SK-N-SH treated with all-trans-retinoic acid at 6 μM for 48 hours (cell line): ENCODE results near the gene RFNG.

Source experiments
- ATAC-seq: fragments of 200-7000 bp; cut with Tn5 transposase; 3 replicates; pipeline ENCODE4 v1.9.1; 2020; ENCODE audit warnings: mild to moderate bottlenecking, moderate library complexity
- ARNTL ChIP-seq: fragments of 450-650 bp; formaldehyde crosslinking; IDR thresholded peaks from 2 replicates; pipeline ENCODE4 v1.5.0; 2020; ENCODE audit warnings: low read depth, mild to moderate bottlenecking, moderate library complexity, borderline replicate concordance
- BACH2 ChIP-seq: fragments of 250-450 bp; sonication (Bioruptor Pico); IDR thresholded peaks from 2 replicates; pipeline ENCODE4 v1.9.0; 2021; ENCODE audit warnings: mild to moderate bottlenecking, borderline replicate concordance
- CREB5 ChIP-seq: fragments of 250-450 bp; sonication (Bioruptor Pico); IDR thresholded peaks from 2 replicates; pipeline ENCODE4 v1.5.1; 2020; ENCODE audit warnings: low read depth, mild to moderate bottlenecking, moderate library complexity
- CSDC2 ChIP-seq: fragments of 250-450 bp; sonication (Bioruptor Pico); IDR thresholded peaks from 2 replicates; pipeline ENCODE4 v1.5.0; 2020; ENCODE audit warnings: mild to moderate bottlenecking, moderate library complexity
- ESRRG ChIP-seq: fragments of 250-450 bp; sonication (Bioruptor Pico); IDR thresholded peaks from 2 replicates; pipeline ENCODE4 v1.6.1; 2021; ENCODE audit warnings: mild to moderate bottlenecking
- GLIS3 ChIP-seq: fragments of 250-450 bp; sonication (Bioruptor Pico); IDR thresholded peaks from 2 replicates; pipeline ENCODE4 v1.5.0; 2020; ENCODE audit warnings: mild to moderate bottlenecking, moderate library complexity
- ISL1 ChIP-seq: fragments of 250-450 bp; sonication (Bioruptor Pico); IDR thresholded peaks from 2 replicates; pipeline ENCODE4 v2.1.2; 2022; ENCODE audit warnings: mild to moderate bottlenecking, moderate library complexity
- OSR1 ChIP-seq: fragments of 250-450 bp; sonication (Bioruptor Pico); IDR thresholded peaks from 2 replicates; pipeline ENCODE4 v1.8.0; 2022; ENCODE audit warnings: moderate library complexity, mild to moderate bottlenecking, inconsistent platforms
- PPARA ChIP-seq: fragments of 250-450 bp; sonication (Bioruptor Pico); IDR thresholded peaks from 2 replicates; pipeline ENCODE4 v1.5.0; 2020; ENCODE audit warnings: mild to moderate bottlenecking, borderline replicate concordance
- RARB ChIP-seq: fragments of 250-450 bp; sonication (Bioruptor Pico); IDR thresholded peaks from 2 replicates; pipeline ENCODE4 v1.8.0; 2021; ENCODE audit warnings: mild to moderate bottlenecking, moderate library complexity
- SNAI2 ChIP-seq: fragments of 250-450 bp; sonication (Bioruptor Pico); IDR thresholded peaks from 2 replicates; pipeline ENCODE4 v1.5.0; 2020; ENCODE audit warnings: mild to moderate bottlenecking, moderate library complexity
- TCF4 ChIP-seq: fragments of 250-450 bp; sonication (Bioruptor Pico); IDR thresholded peaks from 2 replicates; pipeline ENCODE4 v1.8.0; 2021; ENCODE audit warnings: mild to moderate bottlenecking, moderate library complexity, borderline replicate concordance
- TOX ChIP-seq: fragments of 250-450 bp; sonication (Bioruptor Pico); IDR thresholded peaks from 2 replicates; pipeline ENCODE4 v1.8.0; 2021; ENCODE audit warnings: mild to moderate bottlenecking, moderate library complexity, borderline replicate concordance
- TSHZ2 ChIP-seq: fragments of 250-450 bp; sonication (Bioruptor Pico); IDR thresholded peaks from 2 replicates; pipeline ENCODE4 v1.5.0; 2020; ENCODE audit warnings: mild to moderate bottlenecking, moderate library complexity
- ZC3H10 ChIP-seq: fragments of 250-450 bp; sonication (Bioruptor Pico); IDR thresholded peaks from 2 replicates; pipeline ENCODE4 v1.5.1; 2021; ENCODE audit warnings: mild to moderate bottlenecking, moderate library complexity
- ZFP3 ChIP-seq: fragments of 250-450 bp; sonication (Bioruptor Pico); IDR thresholded peaks from 2 replicates; pipeline ENCODE4 v1.5.0; 2020; ENCODE audit warnings: mild to moderate bottlenecking, moderate library complexity
- ZFP30 ChIP-seq: fragments of 450-650 bp; formaldehyde crosslinking; IDR thresholded peaks from 2 replicates; pipeline ENCODE4 v1.5.0; 2022; ENCODE audit warnings: mild to moderate bottlenecking, moderate library complexity
- ZNF565 ChIP-seq: fragments of 450-650 bp; formaldehyde crosslinking; conservative IDR thresholded peaks from 2 replicates; pipeline ENCODE4 v1.5.0; 2020; ENCODE audit warnings: low read depth, mild to moderate bottlenecking, moderate library complexity
- ZNF70 ChIP-seq: fragments of 450-650 bp; formaldehyde crosslinking; IDR thresholded peaks from 2 replicates; pipeline ENCODE4 v1.5.0; 2020; ENCODE audit warnings: mild to moderate bottlenecking, moderate library complexity
- TF ChIP-seq, protein P1 (sequence below): fragments of 250-450 bp; sonication (Bioruptor Pico); IDR thresholded peaks from 2 replicates; pipeline ENCODE4 v1.5.1; 2021; ENCODE audit warnings: mild to moderate bottlenecking, moderate library complexity
- TF ChIP-seq, protein P2 (sequence below): fragments of 250-450 bp; sonication (Bioruptor Pico); IDR thresholded peaks from 2 replicates; pipeline ENCODE4 v1.8.0; 2021; ENCODE audit warnings: low read depth, mild to moderate bottlenecking, moderate library complexity, borderline replicate concordance

RFNG gene

GRCh38 chr17:82098939-82099763 lies 47.5 kb upstream of the RFNG start (continued):
- no peak for TF ChIP-seq ZFP30 (CRISPR knock-in tag)

DNA sequence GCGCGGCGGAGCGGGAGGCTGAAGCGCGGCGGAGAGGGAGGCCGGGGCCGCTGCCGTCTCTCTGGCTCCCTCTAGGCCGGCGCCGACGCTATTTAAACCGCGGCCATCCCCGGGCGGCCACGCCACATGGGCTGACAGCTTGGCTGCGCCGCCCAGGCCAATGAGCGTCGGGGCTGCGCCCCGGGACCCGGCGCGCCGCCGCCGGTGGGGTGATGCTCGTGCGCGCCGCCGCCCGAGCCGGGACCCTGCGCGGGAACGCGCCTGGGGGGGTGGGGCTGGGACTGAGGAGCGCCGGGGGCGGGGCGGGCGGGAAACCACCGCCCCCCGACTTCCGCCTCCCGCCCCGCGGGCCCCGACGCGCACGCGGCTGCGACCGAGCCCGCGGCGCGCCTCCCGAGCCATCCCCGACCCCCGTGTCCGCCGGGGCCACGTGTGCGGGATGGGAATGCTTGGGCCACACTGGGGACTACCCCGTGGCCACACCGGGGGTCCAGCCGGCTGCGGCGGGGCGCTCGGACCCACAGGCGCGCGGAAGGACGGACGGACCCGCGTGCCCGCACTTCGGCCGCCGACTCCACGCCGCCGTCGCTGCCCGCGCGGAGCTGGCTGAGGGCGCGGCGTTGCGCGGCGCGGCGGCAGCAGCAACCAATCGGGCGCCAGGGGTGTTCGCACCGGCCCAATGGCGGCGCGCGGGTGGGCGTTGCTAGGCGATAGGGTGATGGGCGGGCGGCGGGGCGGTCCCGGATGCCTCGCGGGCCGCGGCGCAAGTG lies 46.7 kb upstream of the RFNG start, which contains the start of gene FASN:
Gene FASN (minus strand): TSS at position 68 of the 770 bp plus-strand sequence. CDS start 1,791 bp downstream, outside the sequence.
- peak; percentile 82 for ATAC-seq
- TF ChIP-seq TSHZ2 (CRISPR knock-in tag), result peak; percentile 86
- TF ChIP-seq ZNF565 (CRISPR knock-in tag), result 0 out of 2 replicates have a peak, but pooled peaks have one; percentile 42
- TF ChIP-seq ESRRG (CRISPR knock-in tag), result no peak
- TF ChIP-seq TOX, result no peak
- TF ChIP-seq PPARA (CRISPR knock-in tag), result peak; percentile 74; the same call in 1 of the 2 replicates
- no peak for TF ChIP-seq ARNTL (CRISPR knock-in tag)
- no peak for TF ChIP-seq SNAI2 (CRISPR knock-in tag)
- TF ChIP-seq ZNF70 (CRISPR knock-in tag), result peak; percentile 46; the same call in 1 of the 2 replicates
- TF ChIP-seq ZC3H10 (CRISPR knock-in tag), result 0 out of 2 replicates have a peak, but pooled peaks have one; percentile 37
- TF ChIP-seq CREB5 (CRISPR knock-in tag), result no peak
- no peak for TF ChIP-seq OSR1
- no peak for TF ChIP-seq ZFP30 (CRISPR knock-in tag)
- TF ChIP-seq RARB (CRISPR knock-in tag), result no peak
- TF ChIP-seq CSDC2, result peak; percentile 88; the same call in 1 of the 2 replicates
- no peak for TF ChIP-seq BACH2 (CRISPR knock-in tag)
- TF ChIP-seq, protein P1, sequence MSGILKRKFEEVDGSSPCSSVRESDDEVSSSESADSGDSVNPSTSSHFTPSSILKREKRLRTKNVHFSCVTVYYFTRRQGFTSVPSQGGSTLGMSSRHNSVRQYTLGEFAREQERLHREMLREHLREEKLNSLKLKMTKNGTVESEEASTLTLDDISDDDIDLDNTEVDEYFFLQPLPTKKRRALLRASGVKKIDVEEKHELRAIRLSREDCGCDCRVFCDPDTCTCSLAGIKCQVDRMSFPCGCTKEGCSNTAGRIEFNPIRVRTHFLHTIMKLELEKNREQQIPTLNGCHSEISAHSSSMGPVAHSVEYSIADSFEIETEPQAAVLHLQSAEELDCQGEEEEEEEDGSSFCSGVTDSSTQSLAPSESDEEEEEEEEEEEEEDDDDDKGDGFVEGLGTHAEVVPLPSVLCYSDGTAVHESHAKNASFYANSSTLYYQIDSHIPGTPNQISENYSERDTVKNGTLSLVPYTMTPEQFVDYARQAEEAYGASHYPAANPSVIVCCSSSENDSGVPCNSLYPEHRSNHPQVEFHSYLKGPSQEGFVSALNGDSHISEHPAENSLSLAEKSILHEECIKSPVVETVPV, result no peak
- TF ChIP-seq TCF4 (CRISPR knock-in tag), result no peak
- TF ChIP-seq GLIS3 (CRISPR knock-in tag), result no peak
- TF ChIP-seq ISL1 (CRISPR knock-in tag), result no peak
- TF ChIP-seq ZFP3 (CRISPR knock-in tag), result 0 out of 2 replicates have a peak, but pooled peaks have one; percentile 34

- no peak for ATAC-seq
- TF ChIP-seq SNAI2 (CRISPR knock-in tag) (no peak), ZFP30 (CRISPR knock-in tag) (no peak), ISL1 (CRISPR knock-in tag) (no peak), TSHZ2 (CRISPR knock-in tag) (no peak), PPARA (CRISPR knock-in tag) (no peak), ZNF70 (CRISPR knock-in tag) (no peak), RARB (CRISPR knock-in tag) (no peak), ARNTL (CRISPR knock-in tag) (no peak), OSR1 (no peak), ZNF565 (CRISPR knock-in tag) (no peak), BACH2 (CRISPR knock-in tag) (no peak), TOX (no peak), CREB5 (CRISPR knock-in tag) (no peak), TCF4 (CRISPR knock-in tag) (no peak)
- TF ChIP-seq, protein P1, result no peak
- TF ChIP-seq, protein P2, sequence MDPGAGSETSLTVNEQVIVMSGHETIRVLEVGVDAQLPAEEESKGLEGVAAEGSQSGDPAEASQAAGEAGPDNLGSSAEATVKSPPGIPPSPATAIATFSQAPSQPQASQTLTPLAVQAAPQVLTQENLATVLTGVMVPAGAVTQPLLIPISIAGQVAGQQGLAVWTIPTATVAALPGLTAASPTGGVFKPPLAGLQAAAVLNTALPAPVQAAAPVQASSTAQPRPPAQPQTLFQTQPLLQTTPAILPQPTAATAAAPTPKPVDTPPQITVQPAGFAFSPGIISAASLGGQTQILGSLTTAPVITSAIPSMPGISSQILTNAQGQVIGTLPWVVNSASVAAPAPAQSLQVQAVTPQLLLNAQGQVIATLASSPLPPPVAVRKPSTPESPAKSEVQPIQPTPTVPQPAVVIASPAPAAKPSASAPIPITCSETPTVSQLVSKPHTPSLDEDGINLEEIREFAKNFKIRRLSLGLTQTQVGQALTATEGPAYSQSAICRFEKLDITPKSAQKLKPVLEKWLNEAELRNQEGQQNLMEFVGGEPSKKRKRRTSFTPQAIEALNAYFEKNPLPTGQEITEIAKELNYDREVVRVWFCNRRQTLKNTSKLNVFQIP, result no peak
These were observed 46.2 kb upstream of the RFNG start for GRCh38 chr17:82097919-82098168.
